ACHN (cell line): ENCODE data around the gene ERBB2.

Experiments
- DNase-seq: peaks from one replicate; pipeline ENCODE4 v3.0.0-alpha.2; 2015
- in situ Hi-C: cut with HindIII; loops from 2 replicates; pipeline ENCODE4 v1.10.0; 2017; ENCODE audit warnings: low sequenced_read_pairs, low pct_ligation_motif_present, low pct_unique_long_range_greater_than_20kb

Gene ERBB2

DNA sequence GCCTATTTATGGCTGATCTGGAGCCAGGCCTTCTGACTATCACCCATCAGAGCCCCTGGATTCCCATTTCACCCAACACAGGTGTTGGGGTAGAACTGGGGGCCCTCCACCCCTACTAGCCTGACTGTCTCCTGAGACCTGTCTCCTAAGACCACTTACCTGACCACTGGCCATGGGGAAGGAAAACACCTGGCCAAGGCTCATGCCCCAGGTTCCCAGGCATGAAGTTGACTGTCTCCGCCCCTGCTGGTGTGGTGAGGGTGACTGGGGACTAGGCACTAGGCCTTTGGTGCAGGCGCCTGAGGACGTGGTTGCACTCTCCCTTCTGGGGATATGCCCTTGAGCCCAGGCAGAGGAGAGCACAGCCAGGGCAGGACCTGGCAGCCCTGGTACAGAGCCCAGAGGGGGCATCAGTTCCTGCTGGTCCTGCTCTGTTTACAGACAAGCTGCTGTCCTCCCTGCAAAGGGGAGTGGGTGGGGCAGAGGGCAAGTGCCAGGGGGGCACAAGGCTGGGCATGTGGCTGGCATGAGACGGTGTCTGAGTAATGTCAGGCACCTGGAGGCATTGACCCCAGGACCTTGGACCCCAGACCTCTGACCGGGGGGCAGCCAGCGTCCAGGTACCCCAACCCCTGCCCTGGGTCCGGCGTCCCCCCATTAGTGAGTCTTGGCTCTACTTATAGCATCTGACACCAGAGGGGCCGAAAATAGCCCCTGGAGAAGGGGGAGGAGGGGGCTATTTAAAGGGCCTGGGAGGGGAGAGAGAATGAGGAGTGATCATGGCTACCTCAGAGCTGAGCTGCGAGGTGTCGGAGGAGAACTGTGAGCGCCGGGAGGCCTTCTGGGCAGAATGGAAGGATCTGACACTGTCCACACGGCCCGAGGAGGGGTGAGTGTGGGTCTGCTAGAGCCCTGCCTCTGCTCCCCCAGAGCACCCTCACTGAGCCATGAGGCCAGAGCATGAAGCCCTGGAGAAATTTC lies 35.0 kb upstream of the ERBB2 start, which contains the start of gene TCAP:
TSS of gene TCAP (plus strand) at position 769 of the 981 bp plus-strand sequence. CDS start at position 780, 11 bp downstream.
- no peak for DNase-seq
- in situ Hi-C loops: no loop called here

DNA sequence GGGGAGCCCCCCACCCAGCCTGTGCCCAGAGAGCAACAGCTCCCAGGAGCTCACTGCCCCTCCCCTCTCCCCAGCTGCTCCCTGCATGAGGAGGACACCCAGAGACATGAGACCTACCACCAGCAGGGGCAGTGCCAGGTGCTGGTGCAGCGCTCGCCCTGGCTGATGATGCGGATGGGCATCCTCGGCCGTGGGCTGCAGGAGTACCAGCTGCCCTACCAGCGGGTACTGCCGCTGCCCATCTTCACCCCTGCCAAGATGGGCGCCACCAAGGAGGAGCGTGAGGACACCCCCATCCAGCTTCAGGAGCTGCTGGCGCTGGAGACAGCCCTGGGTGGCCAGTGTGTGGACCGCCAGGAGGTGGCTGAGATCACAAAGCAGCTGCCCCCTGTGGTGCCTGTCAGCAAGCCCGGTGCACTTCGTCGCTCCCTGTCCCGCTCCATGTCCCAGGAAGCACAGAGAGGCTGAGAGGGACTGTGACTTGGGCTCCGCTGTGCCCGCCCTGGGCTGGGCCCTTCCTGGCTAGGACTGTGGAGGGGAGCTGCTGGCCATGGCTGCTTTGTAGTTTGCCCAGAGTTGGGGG lies 34.1 kb upstream of the ERBB2 start:
- in situ Hi-C loops: no loop called here
- DNase-seq: peak; percentile 32

DNA sequence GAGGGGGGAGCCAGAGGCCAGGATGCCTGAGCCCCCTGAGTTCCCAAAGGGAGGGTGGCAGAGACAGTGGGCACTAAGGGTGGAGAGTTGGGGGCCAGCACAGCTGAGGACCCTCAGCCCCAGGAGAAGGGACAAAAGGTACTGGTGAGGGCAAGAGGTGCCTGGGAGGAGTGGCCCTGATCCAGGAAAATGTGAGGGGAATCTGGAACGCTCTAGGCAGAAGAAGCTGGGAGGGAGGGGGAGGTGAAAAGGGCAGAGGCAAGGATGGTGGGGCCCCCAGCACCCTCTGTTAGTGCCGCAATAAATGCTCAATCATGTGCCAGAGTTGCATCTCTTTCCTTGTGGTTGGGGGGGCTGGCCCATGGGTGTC lies 33.6 kb upstream of the ERBB2 start:
- in situ Hi-C loops: no loop called here

DNA sequence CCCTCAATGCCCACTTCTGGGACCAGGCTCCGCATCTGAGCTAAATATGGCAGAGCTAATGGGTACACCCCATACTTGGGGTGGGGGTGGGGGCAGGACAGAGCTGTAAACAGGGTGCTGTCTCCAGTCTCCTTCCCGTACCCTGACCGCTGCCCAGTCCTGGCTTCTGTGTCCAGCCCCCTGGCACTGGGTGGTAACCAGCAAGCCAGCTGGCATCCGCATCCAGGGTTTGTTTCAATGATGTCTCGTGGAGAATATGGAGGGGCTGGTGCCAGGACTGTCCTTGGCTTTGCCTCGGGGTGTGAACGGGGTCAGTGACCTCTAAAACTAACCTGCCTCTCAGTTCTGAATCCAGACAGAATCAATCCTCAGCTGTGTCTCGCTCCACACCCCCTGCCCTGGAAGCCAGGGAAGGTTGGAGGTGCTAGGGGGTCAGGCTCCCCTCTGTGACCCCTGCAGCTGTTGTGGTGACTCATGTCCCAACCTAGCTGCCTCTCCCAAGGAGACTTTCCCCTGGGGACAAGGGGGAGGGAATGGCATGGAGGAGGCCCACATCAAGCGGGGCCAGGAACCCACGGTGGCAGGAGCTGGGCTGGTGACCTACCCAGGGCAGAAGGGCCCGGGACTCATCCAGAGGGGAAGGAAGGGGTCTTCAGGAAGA lies 33.1 kb upstream of the ERBB2 start:
- in situ Hi-C loops: no loop called here

More for the DNA sequence above, 33.6 kb upstream of the ERBB2 start:
- DNase-seq: no peak

DNA sequence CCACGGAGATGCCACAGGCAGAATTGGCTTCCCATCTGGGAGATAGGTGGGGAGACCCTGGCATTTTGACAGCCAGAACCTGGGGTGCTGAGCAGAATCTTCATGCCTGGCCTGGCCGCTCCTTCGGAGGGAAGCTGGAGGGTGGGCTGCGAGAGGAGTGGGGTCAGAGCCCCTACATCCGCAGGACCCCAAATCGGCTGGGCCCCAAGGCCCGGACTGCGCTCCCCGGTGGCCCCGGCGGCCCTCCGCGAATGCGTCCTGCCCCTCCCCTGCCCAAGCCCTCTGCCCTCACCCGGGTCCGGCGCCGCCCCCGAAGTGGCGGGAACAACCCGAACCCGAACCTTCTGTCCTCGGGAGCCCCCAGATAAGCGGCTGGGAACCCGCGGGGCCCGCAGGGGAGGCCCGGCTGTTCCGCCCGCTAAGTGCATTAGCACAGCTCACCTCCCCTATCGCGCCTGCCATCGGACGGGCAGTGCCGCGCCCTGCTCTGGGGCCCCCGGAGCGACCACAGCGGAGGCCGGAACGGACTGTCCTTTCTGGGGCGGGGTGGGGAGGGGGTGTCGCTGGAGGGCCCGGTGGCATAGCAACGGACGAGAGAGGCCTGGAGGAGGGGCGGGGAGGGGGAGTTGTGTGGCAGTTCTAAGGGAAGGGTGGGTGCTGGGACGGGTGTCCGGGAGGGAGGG lies 32.5 kb upstream of the ERBB2 start:
- no peak for DNase-seq
- in situ Hi-C loops: no loop called here

More for the DNA sequence above, 33.1 kb upstream of the ERBB2 start:
- no peak for DNase-seq

DNA sequence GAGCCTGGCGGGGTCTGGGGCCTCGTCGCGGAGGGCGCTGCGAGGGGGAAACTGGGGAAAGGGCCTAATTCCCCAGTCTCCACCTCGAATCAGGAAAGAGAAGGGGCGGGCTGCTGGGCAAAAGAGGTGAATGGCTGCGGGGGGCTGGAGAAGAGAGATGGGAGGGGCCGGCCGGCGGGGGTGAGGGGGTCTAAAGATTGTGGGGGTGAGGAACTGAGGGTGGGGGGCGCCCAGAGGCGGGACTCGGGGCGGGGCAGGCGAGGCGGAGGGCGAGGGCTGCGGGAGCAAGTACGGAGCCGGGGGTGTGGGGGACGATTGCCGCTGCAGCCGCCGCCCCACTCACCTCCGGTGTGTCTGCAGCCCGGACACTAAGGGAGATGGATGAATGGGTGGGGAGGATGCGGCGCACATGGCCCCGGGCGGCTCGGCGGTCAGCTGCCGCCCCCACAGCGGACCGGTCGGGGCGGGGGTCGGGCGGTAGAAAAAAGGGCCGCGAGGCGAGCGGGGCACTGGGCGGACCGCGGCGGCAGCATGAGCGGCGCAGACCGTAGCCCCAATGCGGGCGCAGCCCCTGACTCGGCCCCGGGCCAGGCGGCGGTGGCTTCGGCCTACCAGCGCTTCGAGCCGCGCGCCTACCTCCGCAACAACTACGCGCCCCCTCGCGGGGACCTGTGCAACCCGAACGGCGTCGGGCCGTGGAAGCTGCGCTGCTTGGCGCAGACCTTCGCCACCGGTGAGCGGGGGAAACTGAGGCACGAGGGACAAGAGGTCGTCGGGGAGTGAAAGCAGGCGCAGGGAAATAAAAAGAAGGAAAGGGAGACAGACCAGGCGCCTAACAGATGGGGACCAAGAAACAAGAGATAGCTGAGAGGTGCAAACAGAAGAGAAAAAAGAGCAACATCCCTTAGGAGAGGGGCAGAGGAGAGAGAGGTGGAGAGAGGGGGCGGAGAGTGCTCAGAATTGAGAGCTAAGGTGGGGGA lies 31.6 kb upstream of the ERBB2 start, which contains the start of gene PNMT:
TSS of gene PNMT (plus strand) at position 509 of the 980 bp plus-strand sequence. CDS start at position 532, 23 bp downstream.
- in situ Hi-C loops: no loop called here
- DNase-seq: peak; percentile 72

DNA sequence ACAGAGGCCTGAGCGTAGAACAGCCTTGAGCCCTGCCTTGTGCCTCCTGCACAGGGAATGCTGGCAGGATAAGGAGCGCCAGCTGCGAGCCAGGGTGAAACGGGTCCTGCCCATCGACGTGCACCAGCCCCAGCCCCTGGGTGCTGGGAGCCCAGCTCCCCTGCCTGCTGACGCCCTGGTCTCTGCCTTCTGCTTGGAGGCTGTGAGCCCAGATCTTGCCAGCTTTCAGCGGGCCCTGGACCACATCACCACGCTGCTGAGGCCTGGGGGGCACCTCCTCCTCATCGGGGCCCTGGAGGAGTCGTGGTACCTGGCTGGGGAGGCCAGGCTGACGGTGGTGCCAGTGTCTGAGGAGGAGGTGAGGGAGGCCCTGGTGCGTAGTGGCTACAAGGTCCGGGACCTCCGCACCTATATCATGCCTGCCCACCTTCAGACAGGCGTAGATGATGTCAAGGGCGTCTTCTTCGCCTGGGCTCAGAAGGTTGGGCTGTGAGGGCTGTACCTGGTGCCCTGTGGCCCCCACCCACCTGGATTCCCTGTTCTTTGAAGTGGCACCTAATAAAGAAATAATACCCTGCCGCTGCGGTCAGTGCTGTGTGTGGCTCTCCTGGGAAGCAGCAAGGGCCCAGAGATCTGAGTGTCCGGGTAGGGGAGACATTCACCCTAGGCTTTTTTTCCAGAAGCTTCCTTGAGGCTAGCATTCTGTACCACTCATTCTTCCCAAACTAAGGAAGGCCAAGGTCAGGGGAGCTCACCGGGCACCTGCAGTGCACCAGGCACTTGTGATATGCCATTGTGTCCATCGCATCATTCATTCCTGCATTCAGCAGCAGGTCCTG lies 29.7 kb upstream of the ERBB2 start:
- in situ Hi-C loops: no loop called here

DNA sequence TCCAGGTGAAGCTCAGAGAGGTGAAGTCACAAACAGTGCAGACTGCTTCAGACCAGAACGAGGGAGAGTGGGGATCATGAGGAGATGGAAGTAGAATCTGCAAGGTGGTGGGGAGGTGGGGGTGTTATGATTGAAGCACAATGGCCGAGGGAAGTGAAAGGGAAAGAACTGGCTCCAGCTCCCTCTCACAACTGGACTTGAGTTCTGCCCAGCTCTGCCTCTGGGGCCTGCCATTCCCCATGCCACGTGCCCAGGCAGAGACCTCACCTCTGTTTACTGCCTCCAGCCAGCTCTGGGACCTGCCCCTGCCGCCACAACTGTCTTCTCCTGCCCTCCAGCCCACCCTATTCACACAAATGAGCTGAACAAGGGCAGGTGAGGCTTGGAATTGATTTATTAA lies 29.1 kb upstream of the ERBB2 start:
- no peak for DNase-seq
- in situ Hi-C loops: no loop called here

More for the DNA sequence above, 29.7 kb upstream of the ERBB2 start:
- no peak for DNase-seq

DNA sequence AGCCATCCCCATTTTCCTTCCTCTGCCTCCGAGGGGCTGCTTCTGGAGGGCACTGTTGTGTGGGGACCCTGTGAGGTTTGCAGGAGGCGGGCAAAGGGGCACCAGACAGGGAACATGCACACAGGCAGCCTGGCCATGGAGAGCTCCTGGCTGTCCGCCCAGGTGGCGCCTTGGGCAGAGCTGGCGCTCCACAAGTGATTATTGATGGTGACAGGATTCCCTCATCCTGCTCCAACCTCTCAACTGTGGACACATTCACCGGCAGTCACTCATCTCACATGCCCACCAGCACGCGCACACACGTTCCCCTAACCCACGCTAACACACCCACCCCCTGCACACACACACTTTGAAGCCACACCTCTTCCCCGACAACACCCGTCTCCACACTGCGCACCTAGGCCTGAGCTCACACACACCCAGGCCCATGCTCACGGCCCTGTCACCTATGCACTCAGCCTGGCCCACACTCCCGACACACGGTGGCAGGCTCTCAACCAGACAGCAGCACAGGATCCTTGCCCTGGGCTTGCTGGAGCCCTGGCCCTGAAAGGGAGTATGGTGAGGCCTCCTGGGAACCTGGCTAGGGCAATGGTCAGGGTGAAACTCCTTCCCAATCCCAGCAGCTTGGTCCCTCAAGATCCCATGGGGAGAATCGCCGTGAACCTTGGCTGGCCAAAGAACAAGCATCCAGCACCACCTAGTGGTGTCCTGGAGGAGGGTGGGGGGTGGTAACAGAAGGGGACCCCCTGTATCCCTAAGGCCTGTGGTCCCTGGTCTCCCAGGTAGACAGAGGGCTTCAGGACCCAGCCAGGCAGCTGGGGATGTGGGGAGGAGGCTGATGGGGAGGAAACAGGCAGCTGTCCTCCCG lies 28.0 kb upstream of the ERBB2 start:
- in situ Hi-C loops: no loop called here
- DNase-seq: peak; percentile 47

DNA sequence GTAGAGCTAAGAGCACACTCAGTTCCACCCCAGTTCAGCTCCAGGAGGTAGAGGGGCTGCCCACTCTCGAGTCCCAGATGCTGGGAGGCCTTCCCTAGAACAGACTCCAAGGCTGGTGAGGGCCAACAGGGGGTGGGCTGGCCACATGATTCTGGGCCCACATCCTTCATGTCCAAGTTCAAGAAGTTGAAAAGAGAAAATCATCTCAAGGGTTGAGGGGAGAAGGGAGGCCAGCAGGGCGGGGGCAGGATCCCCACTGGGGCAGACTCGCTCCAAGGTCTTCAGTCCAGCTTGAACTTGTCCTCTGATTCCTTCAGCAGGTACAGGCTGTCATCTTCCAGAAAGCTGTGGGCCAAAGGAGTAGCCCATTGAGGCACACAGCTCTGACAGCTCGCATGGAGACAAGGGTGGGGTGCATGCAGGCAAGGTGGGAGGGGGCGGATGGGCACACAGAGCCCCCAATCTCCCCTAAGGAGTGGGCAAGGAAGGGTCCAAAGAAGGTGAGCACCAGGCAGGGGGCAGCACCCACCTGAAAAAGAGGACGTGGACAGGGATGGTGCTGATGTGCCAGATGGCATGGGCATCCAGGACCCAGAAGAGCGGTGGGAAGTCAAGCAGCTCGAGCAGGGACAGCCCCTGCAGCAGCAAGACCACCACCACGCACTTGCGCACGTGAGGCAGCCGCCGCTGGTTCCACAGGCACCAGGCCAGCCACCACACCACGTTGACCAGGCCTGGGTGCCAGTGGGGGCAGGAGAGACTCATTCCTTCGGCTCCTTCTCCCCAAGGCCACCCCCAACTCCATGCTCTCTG lies 27.1 kb upstream of the ERBB2 start:
- in situ Hi-C loops: no loop called here
- DNase-seq: no peak

DNA sequence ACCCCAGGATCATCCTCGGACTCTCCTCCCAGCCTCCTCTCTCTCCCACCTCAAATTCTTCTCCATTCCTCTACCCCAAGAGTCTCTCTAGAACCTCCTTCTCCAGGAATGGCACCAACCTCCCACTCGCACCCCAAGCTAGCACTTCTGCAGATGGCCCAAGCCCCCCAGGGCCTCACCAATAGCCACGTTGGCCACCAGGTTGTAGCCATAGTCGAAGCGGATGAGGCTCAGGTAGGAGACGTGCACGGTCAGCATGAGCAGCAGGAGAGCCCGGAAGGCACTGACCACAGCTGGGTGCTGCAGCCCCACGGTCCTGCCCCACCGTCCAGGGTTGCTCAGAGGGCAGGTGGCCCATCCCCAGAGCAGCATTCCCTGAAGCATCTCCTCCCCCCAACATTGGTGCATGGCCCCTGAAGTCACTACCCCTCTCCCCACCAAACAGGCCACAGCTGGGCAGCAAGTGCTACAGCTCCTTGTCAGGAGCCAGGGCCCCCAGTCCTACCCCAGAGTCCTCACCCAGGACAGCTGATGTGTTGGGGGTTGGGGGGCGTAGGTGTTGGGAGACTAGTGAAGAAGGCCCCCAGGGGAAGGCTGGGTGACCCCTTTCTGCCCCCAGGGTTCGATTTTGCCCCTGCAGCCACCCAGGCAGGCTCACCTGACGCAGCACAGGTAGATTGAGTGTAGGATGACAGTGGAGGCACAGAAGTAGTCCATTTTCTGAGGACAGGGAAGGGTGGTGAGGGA lies 26.4 kb upstream of the ERBB2 start:
- DNase-seq: no peak
- in situ Hi-C loops: no loop called here

DNA sequence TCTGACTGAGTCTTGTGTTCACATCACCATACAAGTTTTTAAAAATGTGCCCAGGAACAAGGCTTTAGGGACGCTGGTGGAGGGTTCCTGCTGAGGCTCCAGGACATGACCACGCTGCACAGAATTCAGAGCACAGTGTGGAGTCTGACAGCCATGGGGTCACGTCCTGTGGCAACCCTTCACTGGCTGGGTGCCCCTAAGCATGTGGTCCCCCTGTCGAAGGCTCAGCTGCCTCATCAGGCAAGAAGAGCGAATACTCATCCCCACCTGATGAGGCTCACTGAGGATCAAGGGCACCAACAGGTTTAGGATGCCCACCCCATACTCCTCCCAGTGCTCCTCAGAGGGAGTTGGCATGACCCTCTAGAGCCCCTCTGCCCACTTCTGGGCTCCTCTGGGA lies 25.7 kb upstream of the ERBB2 start:
- in situ Hi-C loops: no loop called here
- DNase-seq: no peak

DNA sequence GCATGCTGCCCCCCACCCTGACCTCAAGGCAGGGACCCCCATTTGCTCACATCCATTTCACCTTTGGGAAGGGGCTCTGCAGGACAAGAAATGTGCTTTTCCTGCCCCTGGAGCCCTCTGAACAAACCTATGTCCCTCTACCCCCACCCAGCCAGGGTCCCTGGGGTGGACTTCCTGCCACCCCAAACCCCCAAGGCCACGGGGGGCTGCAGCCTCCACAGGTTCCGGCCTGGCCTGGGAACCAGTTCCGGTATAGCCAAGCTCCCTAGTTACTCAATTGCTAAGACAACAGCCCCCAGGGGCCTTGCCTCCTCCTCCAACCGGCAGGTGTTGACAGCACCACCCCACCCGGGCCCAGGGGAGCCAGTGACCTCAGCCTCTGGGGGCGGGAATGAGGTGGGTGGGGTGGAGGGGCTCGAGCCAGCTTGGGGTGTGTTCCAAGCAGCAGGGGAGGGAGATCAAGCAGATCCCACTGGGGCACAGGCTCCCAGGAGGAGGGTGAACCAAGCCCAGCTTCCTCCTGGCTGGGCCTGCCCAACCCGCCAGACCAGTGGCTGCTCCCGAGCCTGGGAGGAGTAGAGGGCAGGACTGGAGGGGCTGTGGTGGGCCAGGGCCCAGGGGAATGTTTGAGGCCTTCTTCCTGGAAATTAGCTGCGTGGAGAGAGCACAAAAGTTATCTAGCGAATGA lies 25.0 kb upstream of the ERBB2 start:
- no peak for DNase-seq
- in situ Hi-C loops: no loop called here
